HepG2 (cell line): ENCODE measurements around the gene ILDR1. TPM values are rescaled to one million over a fixed set of nuclear protein-coding genes. Genes with fewer than 3 reads are reported as not detected.

Experiments used
- ATAC-seq: fragments of 200-7000 bp; cut with Tn5 transposase; 3 replicates; pipeline ENCODE4 v1.9.1; 2020; ENCODE audit warnings: mild to moderate bottlenecking, moderate library complexity
- BruUV-seq: library from RNA; stranded (reverse); fragments of 400-500 nt; replicated peaks from 2 replicates; lab custom pipeline; 2021; lab: Mats Ljungman, UMichigan
- CTCF ChIA-PET: fragments of 300-600 bp; formaldehyde crosslinking; extraction: SDS; loops from one replicate; lab custom pipeline; 2021; ENCODE audit warnings: low total read pairs, inconsistent platforms, low intra/inter-chr PET ratio; lab: Yijun Ruan, JAX
- POLR2A ChIA-PET: fragments of 350-600 bp; sonication (Branson Sonifier 250); formaldehyde crosslinking; loops from one replicate; lab custom pipeline; 2020; ENCODE audit warnings: antibody characterized with exemption, inconsistent platforms; lab: Yijun Ruan, JAX
- DNase-seq: peaks from one replicate; pipeline ENCODE4 v3.0.0-alpha.2; 2015; ENCODE audit warnings: low spot score
- FAIRE-seq: peaks from 3 replicates; lab custom pipeline; 2011; peaks lifted over from hg19 to GRCh38; lab: Jason Lieb, UNC
- H2AFZ ChIP-seq: one replicate; pipeline ENCODE4 v1.6.1; 2011; ENCODE audit warnings: low read length, inconsistent platforms
- H3K27ac ChIP-seq: fragments of 300-600 bp; 3 replicates; pipeline ENCODE4 v1.8.0; 2011; ENCODE audit warnings: mixed run types, mild to moderate bottlenecking, mixed read lengths, low read length, inconsistent platforms; ENCODE audit not compliant: insufficient read depth; ENCODE audit errors: extremely low read length
- H3K27me3 ChIP-seq, 2 experiments: fragments of 200-600 bp in 1 of 2; 2 replicates in 1 of 2; 3 replicates in 1 of 2; pipeline versions ENCODE4 v1.6.0 to v1.8.0; 2011; ENCODE audit warnings: low read length in 2 of 2, mild to moderate bottlenecking in 2 of 2, moderate library complexity in 2 of 2, inconsistent platforms in 1 of 2; ENCODE audit not compliant: insufficient read depth in 2 of 2, control insufficient read depth in 1 of 2
- H3K36me3 ChIP-seq, 2 experiments: fragments of 200-600 bp in 1 of 2; replicated peaks in 1 of 2; 2 replicates in 1 of 2; 3 replicates in 1 of 2; pipeline versions ENCODE4 v1.5.1 to v1.8.0; 2011; ENCODE audit warnings: low read length in 2 of 2, inconsistent platforms in 1 of 2; ENCODE audit not compliant: insufficient read depth in 2 of 2, control insufficient read depth in 1 of 2
- H3K4me1 ChIP-seq: 2 replicates; pipeline ENCODE4 v1.5.1; 2012; ENCODE audit warnings: low read length, inconsistent platforms; ENCODE audit not compliant: insufficient read depth
- H3K4me2 ChIP-seq: 2 replicates; pipeline ENCODE4 v1.6.0; 2011; ENCODE audit warnings: low read depth, low read length, inconsistent platforms
- H3K4me3 ChIP-seq, 3 experiments: fragments of 200-600 bp in 1 of 3; sonication (generic), shearing (Covaris generic) in 1 of 3; replicated peaks in 1 of 3; 2 replicates each; pipeline ENCODE4 v1.5.1; 2011 to 2016; ENCODE audit warnings: low read length in 3 of 3, inconsistent platforms in 2 of 3, low read depth in 2 of 3, mild to moderate bottlenecking in 2 of 3, control low read depth in 1 of 3, mixed read lengths in 1 of 3; ENCODE audit not compliant: insufficient read depth in 1 of 3
- H3K79me2 ChIP-seq: one replicate; pipeline ENCODE4 v1.6.1; 2011; ENCODE audit warnings: low read length, inconsistent platforms; ENCODE audit not compliant: insufficient read depth
- H3K9ac ChIP-seq: 2 replicates; pipeline ENCODE4 v1.6.0; 2011; ENCODE audit warnings: mild to moderate bottlenecking, low read depth, low read length, inconsistent platforms; ENCODE audit not compliant: insufficient read depth
- H3K9me3 ChIP-seq: 2 replicates; pipeline ENCODE4 v1.5.1; 2012; ENCODE audit warnings: mild to moderate bottlenecking, low read length
- H4K20me1 ChIP-seq: 2 replicates; pipeline ENCODE4 v1.6.0; 2011; ENCODE audit warnings: inconsistent platforms, mild to moderate bottlenecking, low read length, moderate library complexity; ENCODE audit not compliant: insufficient read depth
- ETV6 ChIP-seq: sonication (generic); formaldehyde crosslinking; conservative IDR thresholded peaks from 2 replicates; pipeline ENCODE4 v1.4.0; 2020; ENCODE audit warnings: missing genetic modification reagents
- NFE2L2 ChIP-seq: fragments of 150-350 bp; IDR thresholded peaks from 2 replicates; pipeline ENCODE4 v1.6.1; 2014; ENCODE audit warnings: low read length
- NONO ChIP-seq, 2 experiments: fragments of 450-650 bp in 1 of 2; sonication (generic) in 1 of 2; formaldehyde crosslinking in 1 of 2; IDR thresholded peaks in 1 of 2; conservative IDR thresholded peaks in 1 of 2; 2 replicates each; pipeline versions ENCODE4 v1.6.1 to v1.8.0; 2017 to 2022; ENCODE audit warnings: mild to moderate bottlenecking in 1 of 2, missing genetic modification reagents in 1 of 2, moderate library complexity in 1 of 2
- THAP7 ChIP-seq: sonication (generic); formaldehyde crosslinking; IDR thresholded peaks from 2 replicates; pipeline ENCODE4 v1.8.1; 2023; ENCODE audit warnings: mild to moderate bottlenecking, missing genetic modification reagents
- ZBTB49 ChIP-seq: sonication (generic); formaldehyde crosslinking; IDR thresholded peaks from 2 replicates; pipeline ENCODE4 v1.4.0; 2020; ENCODE audit warnings: missing genetic modification reagents, borderline replicate concordance
- ZC3H4 ChIP-seq: sonication (generic); formaldehyde crosslinking; IDR thresholded peaks from 2 replicates; pipeline ENCODE4 v1.4.0; 2020; ENCODE audit warnings: missing genetic modification reagents, borderline replicate concordance
- ZFAT ChIP-seq: sonication (generic); formaldehyde crosslinking; conservative IDR thresholded peaks from 2 replicates; pipeline ENCODE4 v1.8.1; 2023; ENCODE audit warnings: missing genetic modification reagents, inconsistent platforms
- ZNF280B ChIP-seq: sonication (generic); formaldehyde crosslinking; IDR thresholded peaks from 2 replicates; pipeline ENCODE4 v1.5.0; 2020; ENCODE audit warnings: missing genetic modification reagents, mild to moderate bottlenecking, borderline replicate concordance
- ZNF510 ChIP-seq: sonication (generic); formaldehyde crosslinking; IDR thresholded peaks from 2 replicates; pipeline ENCODE4 v1.4.0; 2020; ENCODE audit warnings: low read depth, mild to moderate bottlenecking, missing genetic modification reagents
- ZNF558 ChIP-seq: sonication (generic); formaldehyde crosslinking; IDR thresholded peaks from 2 replicates; pipeline ENCODE4 v1.9.0; 2022; ENCODE audit warnings: mild to moderate bottlenecking, missing genetic modification reagents, borderline replicate concordance
- WGBS: methylation state at CpG from one replicate; pipeline ENCODE4 v1.1.6; 2017; ENCODE audit warnings: low lambda C conversion rate; 5-methylcytosine and 5-hydroxymethylcytosine counted together
- in situ Hi-C: cut with HindIII; loops from 2 replicates; pipeline ENCODE4 v1.10.0; 2017; ENCODE audit warnings: low pct_unique_long_range_greater_than_20kb; ENCODE audit not compliant: extremely low pct_ligation_motif_present
- intact Hi-C: fragments of 100-400 bp; cut with micrococcal nuclease; formaldehyde crosslinking; loops from one replicate; pipeline ENCODE4 v1.10.0; 2022; ENCODE audit not compliant: unreplicated experiment
- polyA plus RNA-seq, 8 experiments: library from polyadenylated mRNA; depleted of rRNA in 3 of 8; stranded (reverse) in 7 of 8; unstranded in 1 of 8; fragments of >200 nt; fragmentation: Illumina TruSeq in 4 of 8; extraction: Trizol in 4 of 8; gene quantifications; 2 replicates each; pipeline versions ENCODE4 v1.2.1 to v1.2.3, GENCODE V29; 2011 to 2016; ENCODE audit warnings: low read depth in 4 of 8, missing spikeins in 1 of 8, mixed read lengths in 1 of 8; ENCODE audit not compliant: insufficient read depth in 1 of 8
- total RNA-seq, 5 experiments: library from RNA; depleted of rRNA; stranded (reverse); fragments of >200 nt; fragmentation: Illumina TruSeq; extraction: Trizol; gene quantifications; 2 replicates each; pipeline ENCODE4 v1.2.3, GENCODE V29; 2016; ENCODE audit warnings: low read depth in 1 of 5

The ILDR1 gene
- total and polyA plus RNA-seq, 2 of the 13 experiments (the other 11 are each of a cell fraction or from before 2014, with no cell fraction given) = not detected

DNA sequence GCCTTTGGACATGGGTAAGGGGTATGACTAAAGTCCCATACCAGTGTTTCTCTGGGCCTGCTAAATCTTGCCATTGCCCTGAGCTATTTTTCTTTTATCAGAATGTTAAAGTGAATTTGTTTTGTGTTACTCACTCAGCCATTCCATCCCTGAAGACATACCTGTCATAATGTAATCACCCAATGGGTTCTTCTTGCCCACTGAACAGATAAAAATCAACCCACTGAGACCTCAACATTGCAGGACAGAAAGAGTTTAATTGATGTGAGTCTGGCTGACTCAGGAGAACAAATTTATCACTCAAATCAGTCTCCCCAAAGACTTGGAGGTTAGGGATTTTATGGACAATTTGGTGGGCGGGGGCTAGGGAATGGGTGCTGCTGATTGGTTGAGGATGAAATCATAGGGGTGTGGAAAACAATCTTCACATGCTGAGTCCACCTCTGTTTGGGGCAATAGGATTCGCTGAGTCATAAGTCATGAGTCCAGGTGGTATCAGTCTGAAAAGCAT is 47.4 kb downstream of the ILDR1 start:
- H3K27me3 ChIP-seq = no peaks in the 10 kb centered on the region
- ATAC-seq (no peak), FAIRE-seq (no peak), DNase-seq (no peak)
- no TSS peak for BruUV-seq
- H3K9ac ChIP-seq = no peak overlapping the region
- TF ChIP-seq NFE2L2 = peak; percentile 33; the same call in 1 of the 2 replicates
- no peak for TF ChIP-seq ZBTB49 (CRISPR knock-in tag)
- H3K4me2 ChIP-seq = no peak overlapping the region
- no peaks in the 10 kb centered on the region for H4K20me1 ChIP-seq
- H3K27ac ChIP-seq = no peak overlapping the region
- ChIA-PET CTCF (no interaction called here), POLR2A (no interaction called here)
- H2AFZ ChIP-seq = no peak overlapping the region
- in situ Hi-C loops (no loop called here), intact Hi-C loops (no loop called here)
- H3K4me3 ChIP-seq = no peak overlapping the region
- 4% methylated on average over 2 of the region's 2 CpGs for whole genome bisulfite sequencing
- H3K79me2 ChIP-seq = no peaks in the 10 kb centered on the region
- peaks cover 5% of the 10 kb centered on the region; the same call in 1 of the 2 replicates for H3K9me3 ChIP-seq
- no peaks in the 10 kb centered on the region for H3K4me1 ChIP-seq
- H3K36me3 ChIP-seq = no peaks in the 10 kb centered on the region

DNA sequence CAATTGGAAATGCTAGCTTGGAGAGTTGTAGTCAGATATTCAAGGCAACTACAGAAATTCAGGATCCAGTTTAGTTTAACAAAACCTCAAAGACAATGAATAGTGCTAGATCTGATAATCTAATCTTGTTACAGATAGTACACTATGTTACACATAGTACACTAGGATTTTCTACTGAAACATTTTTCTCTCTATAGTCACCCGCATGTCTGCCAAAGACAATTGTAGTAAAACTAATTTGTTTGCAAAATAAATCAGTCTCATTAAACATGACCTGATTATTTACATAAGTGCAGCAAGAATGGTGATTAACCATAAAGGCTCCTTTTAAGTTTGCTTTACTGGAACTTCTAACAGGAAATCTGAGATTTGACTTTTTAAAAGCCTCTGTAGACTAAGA is 52.0 kb downstream of the ILDR1 start:
- Histone ChIP-seq H3K27me3 (no peaks in the 10 kb centered on the region), H4K20me1 (no peaks in the 10 kb centered on the region), H3K4me3 (no peak overlapping the region), H3K4me2 (no peak overlapping the region), H3K79me2 (no peaks in the 10 kb centered on the region), H3K9me3 (peaks cover 5% of the 10 kb centered on the region; the same call in 1 of the 2 replicates), H3K9ac (no peak overlapping the region), H3K4me1 (no peaks in the 10 kb centered on the region), H3K27ac (no peak overlapping the region), H3K36me3 (no peaks in the 10 kb centered on the region), H2AFZ (no peak overlapping the region)
- no peak for DNase-seq
- no TSS peak for BruUV-seq
- ATAC-seq = no peak
- ChIA-PET POLR2A (no interaction called here), CTCF (no interaction called here)
- WGBS = 0% methylated on average over 1 of the region's 1 CpG
- no peak for FAIRE-seq
- in situ Hi-C loops (no loop called here), intact Hi-C loops (no loop called here)
- no peak for TF ChIP-seq THAP7 (CRISPR knock-in tag)
- no peak for TF ChIP-seq ZNF510 (CRISPR knock-in tag)
- TF ChIP-seq NONO (IDR thresholded peaks at IDR 0.05) = no peak
- TF ChIP-seq NONO (CRISPR knock-in tag; conservative IDR thresholded peaks at IDR 0.05) = no peak
- TF ChIP-seq ZC3H4 = no peak
- no peak for TF ChIP-seq ZNF558 (CRISPR knock-in tag)
- no peak for TF ChIP-seq ZNF280B
- no peak for TF ChIP-seq ETV6
- TF ChIP-seq ZFAT = no peak
- no peak for TF ChIP-seq ZBTB49 (CRISPR knock-in tag)
